SU-DHL-6 (cell line): ENCODE data around the gene CCNJL.

ENCODE experiments used
- H2AFZ ChIP-seq: fragments of 200-600 bp; sonication (generic); 2 replicates; pipeline ENCODE4 v1.6.1; 2014; ENCODE audit warnings: low read depth, mild to moderate bottlenecking, moderate library complexity, mixed read lengths, antibody characterized with exemption, low read length; ENCODE audit not compliant: severe bottlenecking
- H3F3A ChIP-seq: fragments of 200-600 bp; shearing (Covaris generic); 2 replicates; pipeline ENCODE4 v1.6.0; 2016; ENCODE audit warnings: antibody characterized with exemption, mild to moderate bottlenecking; ENCODE audit not compliant: insufficient read depth
- H3K27ac ChIP-seq: fragments of 200-600 bp; sonication (generic); 2 replicates; pipeline ENCODE4 v1.5.1; 2016; ENCODE audit warnings: low read depth, mild to moderate bottlenecking, low read length, moderate library complexity, mixed read lengths
- H3K27me3 ChIP-seq: fragments of 200-600 bp; sonication (generic), shearing (Covaris generic); 2 replicates; pipeline ENCODE4 v1.6.0; 2014; ENCODE audit warnings: mild to moderate bottlenecking, low read length
- H3K36me3 ChIP-seq: fragments of 200-600 bp; sonication (generic); 2 replicates; pipeline ENCODE4 v1.6.1; 2014; ENCODE audit warnings: mild to moderate bottlenecking, low read length, mixed read lengths
- H3K4me2 ChIP-seq: fragments of 300-600, 200-600 bp; shearing (Covaris generic), sonication (generic); 2 replicates; pipeline ENCODE4 v1.6.0; 2014; ENCODE audit warnings: low read length, low read depth, mild to moderate bottlenecking; ENCODE audit not compliant: poor library complexity, severe bottlenecking
- H3K4me3 ChIP-seq: fragments of 200-600 bp; sonication (generic); 2 replicates; pipeline ENCODE4 v1.5.1; 2014; ENCODE audit warnings: antibody characterized with exemption, low read length, mild to moderate bottlenecking, mixed read lengths; ENCODE audit not compliant: insufficient read depth, poor library complexity, severe bottlenecking
- H3K79me2 ChIP-seq: fragments of 200-600 bp; sonication (generic); 2 replicates; pipeline ENCODE4 v1.6.1; 2014; ENCODE audit warnings: mild to moderate bottlenecking, low read length, moderate library complexity; ENCODE audit not compliant: insufficient read depth
- H3K9ac ChIP-seq: fragments of 200-600 bp; sonication (generic); 2 replicates; pipeline ENCODE4 v1.7.0; 2014; ENCODE audit warnings: mild to moderate bottlenecking, low read length
- H3K9me2 ChIP-seq: fragments of 200-600 bp; sonication (generic); replicated peaks from 2 replicates; pipeline ENCODE4 v1.6.1; 2014; ENCODE audit warnings: low read length; ENCODE audit not compliant: insufficient read depth
- H3K9me3 ChIP-seq: fragments of 200-600 bp; sonication (generic); 2 replicates; pipeline ENCODE4 v1.6.1; 2014; ENCODE audit warnings: low read length, mixed read lengths; ENCODE audit not compliant: insufficient read depth
- H4K20me1 ChIP-seq: fragments of 200-600 bp; sonication (generic); 2 replicates; pipeline ENCODE4 v1.6.1; 2014; ENCODE audit warnings: low read depth, mild to moderate bottlenecking, antibody characterized with exemption, low read length, moderate library complexity, mixed read lengths
- EZH2phosphoT487 ChIP-seq: fragments of 200-600 bp; sonication (generic), shearing (Covaris generic); conservative IDR thresholded peaks from 2 replicates; pipeline ENCODE4 v1.6.1; 2018; ENCODE audit warnings: mild to moderate bottlenecking, antibody characterized with exemption, low read length, moderate library complexity, mixed read lengths
- TF ChIP-seq, protein P1 (sequence below): fragments of 200-600 bp; sonication (generic); IDR thresholded peaks from one replicate; pipeline ENCODE4 v1.5.1; 2017; ENCODE audit warnings: antibody characterized with exemption, mild to moderate bottlenecking, low read length, moderate library complexity; ENCODE audit not compliant: insufficient read depth, poor library complexity, severe bottlenecking

CCNJL gene

DNA sequence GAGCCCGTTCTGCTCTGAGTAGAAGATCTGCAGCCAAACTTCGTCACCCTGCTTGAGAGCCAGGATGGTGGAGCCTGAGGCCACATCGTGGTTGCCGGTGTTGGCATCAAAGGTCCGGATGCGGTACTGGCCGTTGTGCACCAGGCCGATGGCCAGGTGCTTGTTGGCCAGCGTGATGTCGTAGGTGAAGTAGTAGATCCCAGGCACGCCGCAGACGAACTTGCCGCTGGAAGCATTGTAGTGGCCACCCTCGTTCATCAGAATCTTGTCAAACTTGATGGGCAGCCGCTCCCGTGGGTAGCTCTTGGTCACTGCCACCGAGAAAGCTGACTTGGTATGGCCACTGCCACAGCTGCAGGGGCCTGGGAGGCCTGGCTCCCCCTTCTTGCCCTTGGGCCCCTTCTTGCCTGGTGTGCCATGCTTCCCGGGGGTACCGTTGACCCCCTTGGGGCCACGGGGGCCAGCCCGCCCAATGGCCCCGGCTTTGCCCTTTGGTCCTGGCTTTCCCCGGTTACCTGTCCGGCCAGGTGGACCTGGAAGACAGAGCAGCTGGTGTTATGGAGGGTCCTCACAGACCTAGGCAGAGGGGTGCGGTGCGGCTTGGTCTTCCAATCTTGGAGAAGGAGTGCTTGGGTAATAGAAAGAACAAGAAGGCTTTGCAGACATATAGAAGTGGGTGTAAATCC, 37.0 kb upstream of the CCNJL start:
- Histone ChIP-seq H3K9me2 (no peaks in the 10 kb centered on the region), H4K20me1 (no peaks in the 10 kb centered on the region), H3K4me2 (no peak overlapping the region), H3K79me2 (no peaks in the 10 kb centered on the region), H3K4me3 (no peak overlapping the region), H3F3A (no peaks in the 10 kb centered on the region), H3K9ac (no peak overlapping the region), H3K9me3 (no peaks in the 10 kb centered on the region), H2AFZ (no peak overlapping the region), H3K36me3 (no peaks in the 10 kb centered on the region), H3K27me3 (no peaks in the 10 kb centered on the region), H3K27ac (no peak overlapping the region)
- TF ChIP-seq, protein P1, sequence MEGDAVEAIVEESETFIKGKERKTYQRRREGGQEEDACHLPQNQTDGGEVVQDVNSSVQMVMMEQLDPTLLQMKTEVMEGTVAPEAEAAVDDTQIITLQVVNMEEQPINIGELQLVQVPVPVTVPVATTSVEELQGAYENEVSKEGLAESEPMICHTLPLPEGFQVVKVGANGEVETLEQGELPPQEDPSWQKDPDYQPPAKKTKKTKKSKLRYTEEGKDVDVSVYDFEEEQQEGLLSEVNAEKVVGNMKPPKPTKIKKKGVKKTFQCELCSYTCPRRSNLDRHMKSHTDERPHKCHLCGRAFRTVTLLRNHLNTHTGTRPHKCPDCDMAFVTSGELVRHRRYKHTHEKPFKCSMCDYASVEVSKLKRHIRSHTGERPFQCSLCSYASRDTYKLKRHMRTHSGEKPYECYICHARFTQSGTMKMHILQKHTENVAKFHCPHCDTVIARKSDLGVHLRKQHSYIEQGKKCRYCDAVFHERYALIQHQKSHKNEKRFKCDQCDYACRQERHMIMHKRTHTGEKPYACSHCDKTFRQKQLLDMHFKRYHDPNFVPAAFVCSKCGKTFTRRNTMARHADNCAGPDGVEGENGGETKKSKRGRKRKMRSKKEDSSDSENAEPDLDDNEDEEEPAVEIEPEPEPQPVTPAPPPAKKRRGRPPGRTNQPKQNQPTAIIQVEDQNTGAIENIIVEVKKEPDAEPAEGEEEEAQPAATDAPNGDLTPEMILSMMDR = no peak
- no peak for TF ChIP-seq EZH2phosphoT487

DNA sequence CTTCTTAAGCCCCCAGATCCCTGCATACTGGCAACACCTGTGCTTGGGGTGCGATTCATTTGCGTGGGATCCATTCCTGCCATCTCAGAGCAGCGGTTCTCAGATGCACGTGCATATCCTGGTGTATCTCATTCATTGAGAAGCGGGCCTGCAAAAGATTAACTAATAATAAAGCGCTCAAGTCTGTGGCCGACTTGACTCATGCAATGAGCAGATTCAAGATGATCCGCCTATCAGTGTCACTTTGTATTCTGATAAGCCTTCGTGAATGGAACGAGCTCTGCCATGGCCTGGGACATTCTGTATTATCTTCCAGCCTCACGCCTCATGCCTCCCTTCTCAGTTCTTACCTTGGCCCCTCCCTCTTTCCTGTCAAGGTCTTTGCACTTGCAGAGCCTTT, 35.7 kb upstream of the CCNJL start:
- Histone ChIP-seq H3K9me2 (no peaks in the 10 kb centered on the region), H3F3A (no peaks in the 10 kb centered on the region), H3K4me2 (no peak overlapping the region), H3K4me3 (no peak overlapping the region), H3K9ac (no peak overlapping the region), H2AFZ (no peak overlapping the region), H3K36me3 (no peaks in the 10 kb centered on the region), H3K79me2 (no peaks in the 10 kb centered on the region), H4K20me1 (no peaks in the 10 kb centered on the region), H3K9me3 (no peaks in the 10 kb centered on the region), H3K27ac (no peak overlapping the region), H3K27me3 (no peaks in the 10 kb centered on the region)
- TF ChIP-seq, protein P1 = no peak
- no peak for TF ChIP-seq EZH2phosphoT487

DNA sequence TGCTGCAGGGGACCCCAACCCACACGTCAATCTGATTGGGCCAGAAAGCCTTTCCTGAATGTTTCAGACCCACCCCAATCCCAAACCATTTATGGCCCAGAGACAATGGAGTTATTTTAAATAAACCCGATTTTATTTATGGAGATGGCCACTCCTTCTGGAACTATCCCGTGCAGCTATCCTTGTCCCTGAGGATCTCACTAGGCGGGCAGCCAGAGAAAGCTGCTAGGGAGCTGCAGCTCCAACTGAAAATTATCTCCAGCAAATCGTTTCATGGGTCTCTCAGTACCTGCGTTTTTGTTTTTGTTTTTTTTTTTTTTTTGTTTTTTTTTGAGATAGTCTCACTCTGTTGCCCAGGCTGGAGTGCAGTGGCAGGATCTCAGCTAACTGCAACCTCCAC, 35.1 kb upstream of the CCNJL start:
- H2AFZ ChIP-seq = no peak overlapping the region

More for the DNA sequence above, 35.1 kb upstream of the CCNJL start:
- Histone ChIP-seq H3K9me3 (no peaks in the 10 kb centered on the region), H3K4me2 (no peak overlapping the region), H3K27ac (no peak overlapping the region), H3K9me2 (no peaks in the 10 kb centered on the region), H3K9ac (no peak overlapping the region), H3K27me3 (no peaks in the 10 kb centered on the region), H4K20me1 (no peaks in the 10 kb centered on the region), H3K4me3 (no peak overlapping the region), H3K36me3 (no peaks in the 10 kb centered on the region), H3K79me2 (no peaks in the 10 kb centered on the region), H3F3A (no peaks in the 10 kb centered on the region)
- no peak for TF ChIP-seq EZH2phosphoT487
- TF ChIP-seq, protein P1 = no peak
